Lower leg skin (tissue), 4 donors: ENCODE data around the gene IKBKG. TPM values are rescaled to one million over a fixed set of nuclear protein-coding genes. Genes with fewer than 3 reads are reported as not detected.
"Not testable (repeated sequence)": the region's sequence is repeated elsewhere in the genome, so short reads cannot be mapped to it uniquely, and the experiment has no call there.

Experiments
- DNase-seq, 2 donors: peaks; one replicate each; pipeline ENCODE4 v3.0.0-alpha.2; 2019; ENCODE audit warnings: low spot score in 2 of 2
- H3K4me3 ChIP-seq: fragments of 200-600 bp; sonication (generic); 2 replicates; pipeline ENCODE4 v1.5.1; 2017; ENCODE audit warnings: mild to moderate bottlenecking, low read depth; ENCODE audit not compliant: poor library complexity, severe bottlenecking
- CTCF ChIP-seq, 3 donors: fragments of 450-650 bp; IDR thresholded peaks; one replicate each; pipeline ENCODE4 v1.5.1; 2016; ENCODE audit warnings: antibody characterized with exemption in 3 of 3, mild to moderate bottlenecking in 3 of 3, moderate library complexity in 2 of 3
- POLR2A ChIP-seq, 2 donors: fragments of 450-650 bp; IDR thresholded peaks; one replicate each; pipeline ENCODE4 v1.6.1; 2016 to 2017; ENCODE audit warnings: antibody characterized with exemption in 2 of 2, mild to moderate bottlenecking in 1 of 2, moderate library complexity in 1 of 2
- WGBS, 2 donors: methylation state at CpG; one replicate each; pipeline ENCODE4 v1.1.5; 2018; 5-methylcytosine and 5-hydroxymethylcytosine counted together
- intact Hi-C: fragments of 100-400 bp; cut with DNase I; formaldehyde crosslinking; loops from one replicate; pipeline ENCODE4 v1.15.0; 2023; ENCODE audit warnings: low total_unique reads
- total RNA-seq, 4 donors: library from RNA; depleted of rRNA; stranded (reverse); fragments of >200 nt; gene quantifications; one replicate each; pipeline ENCODE4 v1.1.0, GENCODE V29; 2016

IKBKG gene
- total RNA-seq = 10 to 100 TPM; 14.1 to 62.5 (median 22.1) TPM

- H3K4me3 ChIP-seq = peak within 1 kb of the TSS; percentile 36
- TF ChIP-seq CTCF (IDR thresholded peaks at IDR 0.05) (no peak), POLR2A (IDR thresholded peaks at IDR 0.05) (no peak)
- intact Hi-C loops = no loop called here
- peak; percentile 85 to 97 for DNase-seq
- 0 to 54% methylated on average over 10 to 55 of the region's 69 CpGs for whole genome bisulfite sequencing, 2 donors
Measured at GRCh38 chrX:154547245-154548027, at the start of gene IKBKG. TSS of gene IKBKG (plus strand) at chrX:154547620. CDS start at chrX:154552003, 4,383 bp downstream.

- WGBS, 2 donors = 64 to 83% methylated on average over 7 of the region's 7 CpGs
Measured at GRCh38 chrX:154501423-154501822, 46.0 kb upstream of the IKBKG start.

GRCh38 chrX:154502098-154502497 is 45.3 kb upstream of the IKBKG start:
- no peak for DNase-seq
- no peak for TF ChIP-seq CTCF (IDR thresholded peaks at IDR 0.05)
- no peak for TF ChIP-seq POLR2A (IDR thresholded peaks at IDR 0.05)
- WGBS, 2 donors = 78 to 95% methylated on average over 8 of the region's 8 CpGs
- intact Hi-C loops = no loop called here
- H3K4me3 ChIP-seq = no peak overlapping the region

More at GRCh38 chrX:154501423-154501822, 46.0 kb upstream of the IKBKG start:
- intact Hi-C loops, DNase-seq, H3K4me3 ChIP-seq: not testable (repeated sequence)

GRCh38 chrX:154502989-154503388 is 44.4 kb upstream of the IKBKG start:
- TF ChIP-seq POLR2A (IDR thresholded peaks at IDR 0.05) (no peak), CTCF (IDR thresholded peaks at IDR 0.05) (no peak)
- no peak for DNase-seq
- intact Hi-C loops = no loop called here
- 69 to 77% methylated on average over 3 of the region's 3 CpGs for WGBS, 2 donors
- no peak overlapping the region for H3K4me3 ChIP-seq

GRCh38 chrX:154505734-154506133 is 41.7 kb upstream of the IKBKG start:
- intact Hi-C loops = no loop called here
- H3K4me3 ChIP-seq = no peak overlapping the region
- TF ChIP-seq CTCF (IDR thresholded peaks at IDR 0.05) (no peak), POLR2A (IDR thresholded peaks at IDR 0.05) (no peak)
- no peak for DNase-seq
- 67 to 86% methylated on average over 3 to 12 of the region's 12 CpGs for WGBS, 2 donors

- no peak for DNase-seq
- no peak for TF ChIP-seq POLR2A (IDR thresholded peaks at IDR 0.05)
- no peak for TF ChIP-seq CTCF (IDR thresholded peaks at IDR 0.05)
- no peak overlapping the region for H3K4me3 ChIP-seq
- intact Hi-C loops = no loop called here
- WGBS, 2 donors = 88 to 94% methylated on average over 26 to 36 of the region's 37 CpGs
Measured at GRCh38 chrX:154506483-154507332, 40.7 kb upstream of the IKBKG start.
